ENCODE measurements around the gene COL4A1. TPM values are rescaled to one million over a fixed set of nuclear protein-coding genes. Genes with fewer than 3 reads are reported as not detected.

COL4A1 gene
- total RNA-seq, 2 experiments from 2014 or later, result not detected

DNA sequence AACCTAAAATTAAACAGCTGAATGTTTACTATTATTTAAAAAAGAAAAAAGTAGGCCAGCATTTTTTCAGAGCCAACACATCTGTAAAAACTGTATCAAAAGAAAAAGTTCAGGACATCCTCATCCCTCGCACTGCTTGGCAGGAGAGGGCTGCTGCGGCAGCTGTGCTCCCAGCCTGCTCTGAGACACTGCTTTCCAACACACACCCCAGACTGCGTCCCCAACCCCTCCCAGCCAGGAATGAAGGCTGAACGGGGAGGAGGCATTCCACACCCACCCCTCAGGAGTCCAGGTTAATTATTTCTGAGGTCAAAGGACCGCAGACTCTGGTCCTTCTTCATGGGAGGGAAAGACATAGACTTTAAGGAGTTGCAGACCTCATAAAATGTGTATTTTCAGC, 43.1 kb downstream of the COL4A1 start:
- CTCF ChIA-PET, result no interaction called here
- POLR2A ChIA-PET, result no interaction called here

DNA sequence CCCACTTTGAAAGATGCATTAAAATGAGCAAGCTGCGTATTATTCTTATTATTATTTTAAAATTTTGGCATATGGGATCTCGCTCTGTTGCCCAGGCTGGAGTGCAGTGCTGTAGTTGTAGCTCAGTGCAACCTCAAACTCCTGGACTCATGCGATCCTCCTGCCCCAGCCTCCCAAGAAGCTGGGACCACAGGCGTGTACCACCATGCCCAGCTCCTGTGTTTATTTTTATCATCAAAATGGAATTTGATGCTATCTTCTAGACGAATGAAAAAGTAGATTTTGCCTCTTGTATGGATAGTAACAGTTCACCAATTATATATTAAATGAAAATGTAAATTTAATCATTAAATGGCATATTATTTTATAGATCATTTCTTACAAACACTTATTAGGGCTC, 43.6 kb downstream of the COL4A1 start:
- ChIA-PET POLR2A (no interaction called here), CTCF (no interaction called here)

DNA sequence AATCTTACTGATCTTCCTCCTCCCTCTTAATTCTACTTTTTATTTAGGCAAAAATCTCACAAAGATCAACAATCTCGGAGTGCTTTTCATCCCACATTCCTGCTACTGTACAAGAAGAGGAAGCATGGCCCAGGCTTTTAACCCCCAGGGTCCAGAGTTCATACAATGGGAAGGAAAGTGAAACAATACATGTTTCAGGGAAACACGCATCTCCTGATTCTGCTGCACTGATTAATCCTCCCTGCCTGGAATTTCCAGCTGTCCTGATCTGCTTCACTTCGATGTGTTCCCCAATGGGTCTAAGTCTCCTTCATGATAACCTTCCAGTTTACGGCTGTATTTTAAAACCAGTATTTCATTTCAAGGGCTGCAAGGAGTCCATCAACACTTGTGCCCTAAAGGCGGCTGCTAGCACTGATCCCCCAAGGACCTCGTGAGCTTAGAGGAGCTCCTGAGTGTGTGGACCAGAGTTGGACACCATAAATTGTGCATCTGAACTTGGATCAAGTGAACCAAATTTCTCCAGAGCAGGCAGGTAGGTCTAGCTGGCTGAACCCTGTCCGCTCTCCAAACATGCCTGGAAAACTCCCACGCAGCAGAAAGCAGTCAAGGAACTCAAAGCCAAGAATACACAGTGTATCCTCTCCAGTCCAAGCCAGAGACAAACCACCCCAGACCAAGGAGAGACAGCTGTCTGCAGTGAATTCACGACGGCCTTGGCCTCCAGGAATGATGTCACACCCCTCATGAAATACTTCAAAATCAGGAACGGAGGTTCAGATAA, 44.3 kb downstream of the COL4A1 start:
- POLR2A ChIA-PET, result no interaction called here

DNA sequence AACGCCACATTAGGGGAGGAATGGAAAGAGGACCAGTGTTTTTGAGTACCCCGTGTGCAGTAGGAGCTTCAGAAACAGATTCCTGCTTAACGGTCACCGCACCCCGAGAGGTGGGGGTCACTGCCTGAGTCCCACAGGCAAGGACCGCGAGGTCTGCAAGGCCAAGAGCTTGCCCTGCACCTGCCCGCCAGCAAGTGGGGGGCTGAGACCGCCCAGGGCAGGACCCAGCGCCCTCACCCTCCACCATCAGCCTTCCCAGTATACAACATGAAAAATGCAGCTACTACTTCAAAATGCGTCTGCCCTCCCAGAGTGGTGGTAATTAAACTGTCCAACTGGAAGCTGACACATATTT, 44.9 kb downstream of the COL4A1 start:
- CTCF ChIA-PET, result no interaction called here
- POLR2A ChIA-PET, result no interaction called here

More for the DNA sequence above, 44.3 kb downstream of the COL4A1 start:
- CTCF ChIA-PET, result no interaction called here

DNA sequence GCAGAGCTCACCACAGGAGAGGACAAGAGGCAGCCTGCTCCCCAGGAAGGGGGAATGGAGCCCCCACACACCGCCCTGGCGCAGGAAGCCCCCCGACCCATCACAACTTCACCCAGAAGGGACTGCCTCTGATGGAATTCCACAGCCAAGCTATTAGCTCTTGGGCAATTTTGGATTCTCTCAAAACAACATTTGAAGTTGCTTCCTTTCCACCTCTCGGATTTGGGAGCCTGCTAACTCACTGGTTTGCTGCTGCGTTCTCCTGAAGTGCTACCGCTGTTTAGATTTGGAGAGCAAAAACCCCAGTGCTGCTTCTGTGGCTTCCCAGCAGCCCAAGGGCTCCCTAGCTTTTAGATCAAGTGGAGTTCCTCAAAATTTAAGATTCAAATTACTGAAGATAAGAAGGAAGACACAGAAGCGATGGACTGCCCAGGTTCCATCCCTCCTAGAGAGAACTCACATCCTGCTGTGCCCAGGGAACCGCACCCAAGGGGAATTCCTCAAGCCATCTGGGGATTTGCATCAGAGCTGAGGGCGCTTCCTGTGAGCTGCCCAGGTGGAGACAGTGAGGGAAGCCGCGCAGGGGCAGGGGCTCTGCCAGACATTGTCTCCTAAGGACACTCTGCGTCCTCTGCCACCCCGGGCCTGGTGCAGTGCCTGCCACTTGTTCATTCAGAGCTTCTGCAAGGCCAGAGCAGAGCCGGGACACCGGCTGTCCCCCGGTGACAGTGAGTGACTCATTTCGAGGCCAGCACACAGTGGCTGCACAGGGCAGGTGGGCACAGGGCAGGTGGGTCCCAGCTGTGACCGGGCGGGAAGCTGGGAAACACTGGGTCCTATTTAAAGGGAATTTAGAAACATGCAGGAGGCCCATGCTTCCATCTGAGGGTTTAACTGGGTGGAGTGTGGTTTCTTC, 45.5 kb downstream of the COL4A1 start:
- ChIA-PET POLR2A (no interaction called here), CTCF (no interaction called here)

DNA sequence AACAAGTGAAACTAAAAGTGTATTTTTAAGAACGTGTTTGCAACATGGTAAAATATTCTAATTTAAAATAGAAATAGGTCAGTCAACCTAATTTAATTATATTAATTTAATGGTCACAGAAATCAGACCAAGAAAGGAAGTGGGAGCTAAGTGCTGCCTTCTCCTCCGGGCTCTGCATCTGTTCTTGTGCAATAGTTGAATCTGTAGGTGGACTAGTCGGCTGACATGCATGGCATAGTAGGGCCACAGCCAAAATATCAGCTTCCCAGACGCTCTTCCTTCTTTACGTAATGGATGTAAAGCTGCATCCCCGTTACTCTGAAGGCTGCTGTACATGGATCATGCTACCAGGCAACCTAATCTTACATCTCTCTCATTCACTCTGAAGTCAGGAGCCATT, 47.3 kb downstream of the COL4A1 start:
- ChIA-PET CTCF (no interaction called here), POLR2A (no interaction called here)

DNA sequence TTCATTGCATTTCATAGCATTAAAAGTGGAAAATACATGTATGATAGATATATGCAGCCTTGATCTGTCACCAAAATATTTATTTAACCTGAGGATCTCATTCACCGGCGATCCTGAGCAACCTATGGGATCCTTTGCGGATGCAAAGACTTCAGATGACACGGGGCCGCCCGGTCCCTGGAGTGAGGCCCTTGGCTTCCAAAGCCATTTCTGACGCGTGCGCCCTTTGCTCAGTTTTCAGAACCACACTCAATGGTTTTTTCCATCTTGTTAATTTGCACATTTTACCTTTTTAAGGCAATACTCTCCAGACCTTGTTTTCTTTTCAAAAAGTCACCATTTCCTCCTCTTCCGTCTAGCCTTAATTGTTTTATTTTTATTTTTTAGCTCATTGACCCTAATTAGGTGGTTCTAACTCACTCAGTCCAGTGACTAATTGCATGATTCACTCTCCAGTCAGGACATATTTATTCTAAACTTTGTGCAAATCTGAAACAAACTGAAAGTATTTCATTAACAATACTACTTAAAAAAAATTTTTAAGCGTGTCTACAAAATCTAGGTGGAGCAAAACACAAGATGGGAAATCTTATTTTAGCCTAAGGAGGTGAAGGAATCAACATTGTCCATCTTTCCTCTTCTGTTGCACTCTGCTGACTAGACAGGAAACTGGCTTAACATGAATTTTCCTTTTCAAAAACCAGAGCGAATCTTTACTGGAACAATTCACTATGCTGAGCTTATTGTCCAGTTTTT, 47.9 kb downstream of the COL4A1 start:
- POLR2A ChIA-PET, result no interaction called here
- CTCF ChIA-PET, result no interaction called here

DNA sequence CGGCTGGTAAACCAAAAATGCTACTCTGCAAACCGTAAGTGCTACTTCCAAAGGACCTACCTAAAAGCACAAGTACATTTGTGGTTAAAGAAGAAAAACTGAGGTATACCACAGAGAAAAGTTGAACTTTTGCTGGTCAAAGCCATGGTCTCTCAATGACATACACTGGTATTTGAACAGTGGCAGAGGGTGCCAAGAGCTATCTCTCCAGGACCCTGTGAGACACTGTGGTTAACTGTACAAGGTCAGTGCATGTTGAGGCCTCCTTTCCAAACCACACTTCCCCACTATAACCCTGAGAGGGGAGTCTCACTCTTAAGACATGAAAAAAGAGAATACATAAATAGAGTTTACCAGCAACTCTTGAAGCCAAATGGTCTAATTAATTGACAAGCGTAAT, 49.5 kb downstream of the COL4A1 start:
- POLR2A ChIA-PET, result no interaction called here
- CTCF ChIA-PET, result no interaction called here

DNA sequence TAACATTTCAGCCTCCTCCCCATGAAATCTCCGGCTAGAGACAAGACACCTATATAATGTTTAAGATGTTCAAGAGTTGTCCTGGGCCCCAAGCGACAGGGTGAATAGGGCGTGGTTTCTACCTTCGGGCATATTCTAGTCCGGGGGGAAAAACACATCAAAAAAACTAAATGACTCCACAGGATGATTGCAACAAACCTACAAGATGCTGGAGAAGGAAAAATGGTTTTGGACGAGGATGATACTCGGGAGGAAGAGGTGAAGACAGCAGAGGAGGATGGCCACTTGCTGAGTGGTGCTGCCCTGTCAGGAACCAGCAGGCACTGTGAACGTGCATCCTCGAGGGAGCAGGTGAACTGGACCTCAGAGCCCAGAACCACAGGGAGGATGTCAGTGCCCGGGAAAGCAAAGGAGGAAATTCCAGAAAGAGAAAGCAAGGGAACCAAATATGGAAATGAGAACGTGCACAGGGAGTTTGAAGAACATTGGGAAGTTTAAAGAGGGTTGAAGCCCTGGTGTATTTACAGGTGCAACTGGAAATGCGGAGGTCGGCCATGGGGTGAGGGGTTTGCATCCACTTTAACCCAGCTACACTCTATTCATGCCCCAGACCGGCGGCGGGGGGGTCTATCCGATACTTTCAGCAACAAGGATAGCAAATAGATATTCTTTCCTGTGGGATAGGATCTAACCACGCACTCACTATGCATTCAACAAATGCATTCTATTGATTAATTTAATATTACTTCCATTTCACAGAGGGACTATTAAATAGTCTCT, 50.6 kb downstream of the COL4A1 start:
- CTCF ChIA-PET, result no interaction called here
- POLR2A ChIA-PET, result no interaction called here

DNA sequence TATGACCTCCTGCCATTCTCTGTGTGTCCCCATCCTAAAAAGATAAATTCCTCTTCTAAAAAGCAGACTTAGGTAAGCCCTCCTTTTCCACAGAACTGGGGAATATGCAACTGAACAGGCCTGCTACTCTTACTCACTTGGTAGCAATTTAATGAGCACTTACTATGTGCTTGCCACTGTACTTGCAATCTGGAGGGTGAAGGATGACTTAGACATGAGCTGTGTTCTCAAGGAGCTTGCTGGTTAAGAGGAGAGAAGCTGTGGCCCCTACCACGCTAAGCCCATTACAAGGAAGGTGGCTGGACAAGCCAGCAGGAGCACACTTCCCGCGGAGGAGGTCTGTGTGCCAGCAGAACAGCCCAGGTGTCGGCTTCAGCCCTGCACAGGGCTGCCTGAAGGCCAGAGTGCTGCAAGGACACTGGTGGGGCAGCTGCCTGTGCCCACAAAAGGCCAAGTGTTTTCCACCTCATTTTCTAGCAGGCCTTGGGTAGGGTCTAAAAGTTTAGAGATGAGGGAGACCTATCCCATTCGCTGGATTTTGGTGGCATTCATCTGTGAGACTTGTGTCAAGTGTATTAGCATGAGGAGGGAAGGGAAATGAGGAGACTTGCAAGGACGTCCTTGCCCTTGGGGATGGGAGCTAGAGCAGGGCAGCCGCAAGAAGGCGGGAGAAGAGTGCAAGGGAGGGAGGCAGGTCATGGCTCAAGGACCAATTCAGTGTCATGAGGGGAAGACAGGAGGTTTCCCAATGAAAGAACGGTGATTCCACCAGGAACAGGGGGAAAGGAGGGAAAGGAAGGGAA, 52.0 kb downstream of the COL4A1 start:
- ChIA-PET POLR2A (no interaction called here), CTCF (interaction anchor here (0.6 kb wide), 1 partner anchor 35 kb away, joined by 4 read pairs; no protein-coding TSS in a partner anchor)

DNA sequence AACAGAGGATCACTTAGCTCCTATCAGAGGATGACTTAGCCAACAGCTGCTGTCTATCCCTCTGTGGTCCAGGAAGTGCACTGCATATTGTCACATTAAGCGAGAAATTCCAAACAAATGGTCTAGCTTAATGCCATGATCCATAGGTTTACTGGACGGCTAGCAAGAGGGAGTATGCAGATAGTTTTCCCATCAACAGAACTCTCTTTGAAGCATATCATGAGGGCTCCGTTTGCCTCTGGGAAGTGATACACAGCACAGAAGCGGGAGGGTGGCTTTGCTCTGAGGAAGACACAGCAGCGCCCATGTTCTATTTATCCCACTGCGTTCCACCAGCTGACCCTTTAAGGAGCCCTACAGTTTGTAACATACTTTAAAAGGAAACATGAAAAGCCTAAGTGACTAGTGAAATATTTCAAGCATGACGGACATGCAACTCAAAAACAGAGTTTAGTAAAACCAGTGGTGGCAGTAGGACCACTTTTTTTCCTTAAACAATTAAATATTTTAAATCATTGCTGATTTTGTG, 52.7 kb downstream of the COL4A1 start:
- ChIA-PET CTCF (no interaction called here), POLR2A (no interaction called here)

DNA sequence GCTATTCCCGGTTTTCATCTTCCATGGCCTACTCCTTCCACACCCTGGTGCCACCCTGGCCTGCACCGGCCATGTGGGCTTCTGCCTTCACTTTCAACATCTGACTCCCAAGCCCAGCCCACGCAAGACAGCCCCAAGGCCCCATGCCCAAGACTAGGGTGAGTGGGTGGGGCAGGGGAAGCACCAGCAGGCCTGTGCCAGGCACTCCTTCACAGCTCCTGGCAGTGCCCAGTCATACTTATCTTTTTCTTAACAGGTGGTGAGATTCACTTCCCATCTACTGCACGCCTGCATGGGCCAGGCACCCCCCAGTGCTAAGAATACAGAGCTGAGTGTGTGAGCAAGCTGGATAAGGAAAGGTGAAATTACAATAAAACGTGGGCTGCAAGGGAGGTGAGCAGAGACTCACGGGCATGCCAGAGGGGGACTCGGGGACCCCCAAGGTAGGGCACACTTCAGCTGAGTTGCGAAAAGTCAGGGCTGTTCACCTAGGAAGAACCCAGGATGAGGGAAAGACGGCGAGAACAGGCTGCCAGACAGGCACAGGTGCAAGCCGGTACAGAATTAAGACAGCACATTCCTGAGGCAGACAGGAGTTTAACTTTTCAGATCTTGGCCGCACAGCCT, 55.7 kb downstream of the COL4A1 start:
- CTCF ChIA-PET, result no interaction called here
- POLR2A ChIA-PET, result no interaction called here

DNA sequence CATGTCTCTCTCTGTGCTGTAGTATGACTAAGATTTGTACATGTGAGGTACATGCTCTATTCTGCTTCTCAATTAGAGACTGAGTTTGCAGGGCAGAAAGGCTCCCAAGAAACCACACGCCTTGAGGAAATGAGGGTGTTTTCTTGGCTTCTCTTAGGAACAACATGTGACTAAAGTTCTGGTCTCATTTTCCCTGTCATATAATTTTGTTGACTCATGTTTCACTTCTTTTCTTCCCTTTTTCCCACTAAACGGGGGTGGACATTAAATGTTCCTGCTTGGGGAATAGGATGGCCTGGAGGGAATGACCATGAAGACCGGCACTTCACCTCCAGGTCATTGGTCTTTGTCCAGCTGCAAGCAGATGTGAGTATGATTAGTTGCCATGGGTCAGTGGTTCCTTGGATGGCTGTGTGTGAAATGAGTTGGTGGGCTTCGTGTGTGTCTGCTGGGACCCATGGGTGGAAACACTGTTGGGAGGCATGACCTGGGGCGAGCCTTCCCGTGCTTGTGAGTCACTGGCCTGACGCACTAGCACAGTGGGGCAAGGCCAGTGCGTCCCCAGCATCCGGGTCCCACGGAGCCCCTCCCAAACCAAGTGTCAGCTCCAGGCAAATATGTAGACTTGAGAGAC, 56.6 kb downstream of the COL4A1 start:
- CTCF ChIA-PET, result no interaction called here
- POLR2A ChIA-PET, result no interaction called here

DNA sequence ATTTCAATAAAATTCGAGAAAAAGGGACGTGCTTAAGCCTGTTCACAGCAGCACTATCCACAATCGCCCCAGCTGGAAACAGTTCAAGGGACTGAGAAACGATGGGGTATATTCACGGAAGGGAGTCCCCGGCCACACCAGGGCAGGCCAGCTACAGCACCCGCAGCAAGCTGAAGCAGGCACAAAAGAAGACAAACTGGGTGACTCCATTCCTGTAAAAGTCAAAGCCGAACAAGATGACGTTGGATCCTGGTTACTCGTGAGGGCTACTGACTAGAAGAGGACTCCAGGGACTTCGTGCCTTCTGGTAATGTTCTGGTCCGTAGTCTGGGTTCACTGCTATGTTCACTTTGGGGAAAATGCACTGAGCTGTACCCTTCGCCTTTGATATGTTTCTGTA, 57.6 kb downstream of the COL4A1 start:
- CTCF ChIA-PET, result no interaction called here
- POLR2A ChIA-PET, result no interaction called here

DNA sequence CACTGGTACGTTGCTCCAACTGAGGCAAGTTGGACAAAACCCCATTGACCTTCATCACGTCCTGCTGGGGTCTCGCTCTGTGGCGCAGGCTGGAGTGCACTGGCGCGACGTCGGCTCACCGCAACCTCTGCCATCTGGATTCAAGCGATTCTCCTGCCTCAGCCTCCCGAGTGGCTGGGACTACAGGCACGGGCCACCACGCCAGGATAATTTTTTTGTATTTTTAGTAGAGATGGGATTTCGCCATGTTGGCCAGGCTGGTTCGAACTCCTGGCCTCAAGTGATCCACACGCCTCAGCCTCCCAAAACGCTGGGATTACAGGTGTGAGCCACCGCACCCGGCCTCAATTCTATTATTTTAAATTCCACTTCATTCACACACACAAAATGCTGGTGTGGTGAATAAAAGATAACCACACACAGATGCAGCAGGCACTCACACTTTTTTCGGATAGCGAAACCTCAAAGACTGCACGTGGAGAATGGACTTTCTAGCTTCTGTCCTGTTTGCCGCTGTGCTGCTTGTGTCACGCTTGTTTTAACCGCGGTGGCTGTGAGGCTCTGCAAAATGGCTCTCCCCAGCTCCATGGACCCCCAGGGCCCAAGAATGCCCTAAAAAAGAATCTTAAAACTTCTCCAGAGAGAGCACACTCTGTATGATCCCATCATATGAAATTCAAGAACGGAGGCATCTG, 58.4 kb downstream of the COL4A1 start:
- POLR2A ChIA-PET, result no interaction called here
- CTCF ChIA-PET, result no interaction called here

DNA sequence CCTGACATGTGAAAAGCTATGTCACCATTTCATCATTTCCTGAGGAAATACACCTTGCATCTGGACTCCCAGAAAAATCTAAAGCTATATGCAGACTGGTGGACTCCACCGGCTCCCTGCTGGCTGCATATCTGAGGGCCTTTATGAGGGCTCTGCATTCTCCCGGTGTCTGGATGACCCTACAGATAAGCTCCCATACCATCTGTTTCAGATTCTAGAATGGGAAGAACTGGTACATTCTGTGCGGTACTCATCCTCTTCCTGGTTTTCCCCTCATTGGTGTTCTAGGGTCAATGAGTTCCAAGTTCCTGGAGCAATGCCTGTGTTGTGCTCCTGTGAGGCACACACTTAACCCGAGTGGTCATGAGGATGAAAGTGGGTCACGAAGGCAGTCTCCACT, 60.4 kb downstream of the COL4A1 start:
- POLR2A ChIA-PET, result no interaction called here
- CTCF ChIA-PET, result interaction anchor here (1.0 kb wide), 1 partner anchor 24 kb away, joined by 3 read pairs; no protein-coding TSS in a partner anchor

DNA sequence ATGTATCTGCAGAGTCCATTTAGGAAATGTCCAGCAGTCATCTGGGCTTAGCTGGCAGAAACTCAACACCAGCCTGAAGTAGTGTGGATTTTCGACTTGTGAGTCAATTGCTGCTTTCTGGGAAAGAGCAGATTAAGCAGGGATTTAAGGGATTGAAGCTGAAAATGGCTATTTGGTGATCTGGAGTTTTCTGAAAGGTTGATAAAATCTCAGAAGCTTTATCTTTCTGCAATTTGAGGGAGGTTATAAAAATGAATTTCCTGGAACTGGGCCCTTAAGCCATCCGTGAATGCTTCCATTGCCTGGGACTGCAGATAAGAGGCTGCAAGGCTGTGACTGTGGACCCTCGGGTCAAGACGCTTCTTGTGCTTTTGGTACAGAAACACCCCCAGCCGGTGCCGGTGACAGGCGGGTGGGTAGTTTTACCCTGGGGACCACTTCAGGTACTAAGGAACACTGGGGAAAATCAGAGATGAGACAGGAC, 61.5 kb downstream of the COL4A1 start:
- CTCF ChIA-PET, result no interaction called here
- POLR2A ChIA-PET, result no interaction called here
